ENCODE data around the gene CCT5.

DNA sequence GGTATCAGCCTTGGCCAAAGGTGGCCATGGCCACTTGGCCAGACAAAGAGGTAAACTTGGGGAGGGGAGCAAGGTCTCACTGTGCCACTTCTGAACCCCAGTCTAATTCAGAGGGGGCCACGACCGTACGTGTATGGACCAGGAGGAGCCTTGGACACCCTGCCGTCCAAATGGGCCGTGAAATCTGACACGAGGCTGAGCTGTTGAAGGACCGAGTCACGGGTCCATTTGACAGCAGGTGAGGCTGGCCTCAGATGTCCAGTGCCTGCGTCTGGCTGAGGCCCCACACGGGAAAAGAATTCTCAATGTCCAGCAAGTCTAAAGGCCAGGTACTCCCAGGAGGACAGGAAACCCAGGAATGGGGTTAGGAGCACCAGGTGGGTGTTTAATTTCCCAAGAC lies 39.9 kb downstream of the CCT5 start:
- TF ChIP-seq, protein P1, sequence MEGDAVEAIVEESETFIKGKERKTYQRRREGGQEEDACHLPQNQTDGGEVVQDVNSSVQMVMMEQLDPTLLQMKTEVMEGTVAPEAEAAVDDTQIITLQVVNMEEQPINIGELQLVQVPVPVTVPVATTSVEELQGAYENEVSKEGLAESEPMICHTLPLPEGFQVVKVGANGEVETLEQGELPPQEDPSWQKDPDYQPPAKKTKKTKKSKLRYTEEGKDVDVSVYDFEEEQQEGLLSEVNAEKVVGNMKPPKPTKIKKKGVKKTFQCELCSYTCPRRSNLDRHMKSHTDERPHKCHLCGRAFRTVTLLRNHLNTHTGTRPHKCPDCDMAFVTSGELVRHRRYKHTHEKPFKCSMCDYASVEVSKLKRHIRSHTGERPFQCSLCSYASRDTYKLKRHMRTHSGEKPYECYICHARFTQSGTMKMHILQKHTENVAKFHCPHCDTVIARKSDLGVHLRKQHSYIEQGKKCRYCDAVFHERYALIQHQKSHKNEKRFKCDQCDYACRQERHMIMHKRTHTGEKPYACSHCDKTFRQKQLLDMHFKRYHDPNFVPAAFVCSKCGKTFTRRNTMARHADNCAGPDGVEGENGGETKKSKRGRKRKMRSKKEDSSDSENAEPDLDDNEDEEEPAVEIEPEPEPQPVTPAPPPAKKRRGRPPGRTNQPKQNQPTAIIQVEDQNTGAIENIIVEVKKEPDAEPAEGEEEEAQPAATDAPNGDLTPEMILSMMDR (IDR thresholded peaks at IDR 0.05) = no peak
- TF ChIP-seq POLR2A (IDR thresholded peaks at IDR 0.05) = no peak
